Measurements from ENCODE around the gene FCGR3B.
"Not testable (repeated sequence)": the region's sequence is repeated elsewhere in the genome, so short reads cannot be mapped to it uniquely, and the experiment has no call there.

FCGR3B gene

DNA sequence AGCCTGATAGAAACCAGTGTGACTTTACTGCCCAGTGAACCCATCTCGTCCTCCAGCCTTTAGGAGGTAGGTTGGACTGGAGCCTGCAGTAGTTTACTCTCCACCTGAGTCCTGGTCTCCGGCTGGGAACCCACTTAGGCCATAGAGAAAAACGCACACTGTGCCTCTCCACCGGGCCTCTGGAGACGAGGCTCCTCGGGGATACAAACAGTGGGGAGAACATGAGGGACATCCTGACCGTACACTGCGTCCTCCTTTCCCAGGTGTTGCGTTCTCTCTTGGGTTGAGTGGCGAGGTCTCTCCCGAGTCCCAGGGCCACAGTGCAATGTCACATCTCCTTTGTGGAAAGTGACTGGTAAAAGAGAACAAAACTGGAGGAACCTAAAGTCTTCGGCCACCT is 26.0 kb downstream of the FCGR3B start:
- DNase-seq: not testable (repeated sequence)

DNA sequence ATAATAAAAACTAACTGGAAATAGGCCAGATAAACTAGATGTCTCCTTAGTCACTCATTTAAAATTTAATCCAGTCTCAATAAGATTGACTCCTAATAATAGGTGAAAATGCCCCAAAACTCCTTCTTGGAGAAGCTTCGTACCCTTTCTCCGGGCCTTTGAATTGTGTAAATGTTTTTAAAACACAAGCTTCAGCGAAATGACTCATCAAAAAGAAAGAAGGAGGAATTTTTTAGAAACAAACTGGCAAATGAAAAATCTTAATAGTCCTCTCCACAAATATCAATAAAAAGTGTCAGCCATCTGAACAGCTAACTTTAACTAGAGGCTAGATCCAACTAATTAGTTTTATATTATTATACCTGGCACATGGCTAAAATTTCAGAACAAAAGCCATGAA is 33.9 kb downstream of the FCGR3B start:
- DNase-seq: not testable (repeated sequence)

DNA sequence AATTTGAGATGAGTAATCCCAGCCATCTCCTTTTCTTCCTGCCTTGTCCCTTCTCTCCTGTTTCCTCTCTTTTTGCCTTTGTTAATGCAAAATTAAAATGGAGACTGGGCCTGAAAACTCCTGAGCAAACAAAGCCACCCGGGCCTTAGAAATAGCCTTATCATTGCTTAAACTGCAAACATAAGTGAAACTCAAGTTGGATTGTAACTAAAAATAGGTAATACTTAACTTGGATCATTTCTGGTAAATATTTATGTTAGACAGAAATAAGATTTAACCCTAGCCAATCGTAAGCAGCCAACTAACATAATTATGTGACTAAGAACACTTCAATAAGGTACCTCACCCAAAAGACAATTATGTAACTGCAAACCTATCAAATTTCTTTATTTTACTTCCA is 35.4 kb downstream of the FCGR3B start:
- not testable (repeated sequence) for DNase-seq

DNA sequence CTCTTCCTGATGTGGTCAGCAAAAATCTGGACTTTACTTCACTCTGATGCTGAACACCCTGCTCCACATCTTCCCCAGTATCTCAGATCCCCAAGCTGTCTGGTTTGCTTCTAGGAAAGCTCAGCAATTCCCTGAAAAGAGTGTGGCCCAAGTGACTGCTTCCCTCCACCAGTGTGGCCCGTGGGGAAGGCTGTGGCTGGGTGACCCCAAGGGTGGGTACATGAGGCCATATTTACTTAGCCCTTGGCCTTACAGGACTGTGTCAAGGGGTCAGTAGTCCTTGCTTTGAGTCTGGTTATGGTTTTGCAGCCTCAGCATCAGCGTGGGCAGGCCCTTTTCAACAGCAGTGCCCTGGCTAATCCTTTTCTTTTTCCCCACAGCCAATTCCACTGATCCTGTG is 35.8 kb downstream of the FCGR3B start:
- not testable (repeated sequence) for DNase-seq

DNA sequence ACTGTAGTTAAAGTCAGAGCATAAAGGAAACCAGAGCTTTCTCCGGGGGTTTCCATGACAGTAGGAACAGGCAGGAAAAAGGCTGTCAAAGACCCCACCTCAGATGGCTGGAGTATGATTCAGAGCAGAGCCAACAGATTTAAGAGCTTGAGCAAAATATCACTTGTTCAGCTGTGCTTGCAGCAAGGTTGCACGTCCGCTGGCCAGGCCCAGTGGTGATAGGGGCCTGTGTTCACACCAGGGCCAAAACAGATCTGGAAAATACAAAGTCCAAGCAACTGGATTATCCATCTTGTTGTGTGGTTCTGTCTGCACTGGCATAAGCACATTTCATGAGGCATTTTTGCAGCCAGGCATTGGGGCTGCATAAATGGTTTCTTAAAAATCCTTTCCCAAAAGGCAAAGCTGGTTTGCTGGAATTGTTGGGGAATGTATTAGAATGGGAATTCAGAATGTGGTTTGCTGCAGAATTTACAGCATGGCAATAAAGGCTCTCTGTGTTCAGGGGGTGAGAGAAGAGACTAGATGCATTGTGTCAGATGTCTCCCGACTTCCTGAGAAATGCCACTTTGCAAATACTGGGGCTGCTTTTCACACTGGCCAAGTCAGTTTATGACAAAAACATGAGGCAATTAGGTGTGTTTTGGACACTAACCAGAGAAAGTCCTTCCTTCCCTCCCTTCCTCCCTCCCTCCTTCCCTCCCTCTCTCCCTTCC is 36.5 kb downstream of the FCGR3B start:
- not testable (repeated sequence) for DNase-seq

DNA sequence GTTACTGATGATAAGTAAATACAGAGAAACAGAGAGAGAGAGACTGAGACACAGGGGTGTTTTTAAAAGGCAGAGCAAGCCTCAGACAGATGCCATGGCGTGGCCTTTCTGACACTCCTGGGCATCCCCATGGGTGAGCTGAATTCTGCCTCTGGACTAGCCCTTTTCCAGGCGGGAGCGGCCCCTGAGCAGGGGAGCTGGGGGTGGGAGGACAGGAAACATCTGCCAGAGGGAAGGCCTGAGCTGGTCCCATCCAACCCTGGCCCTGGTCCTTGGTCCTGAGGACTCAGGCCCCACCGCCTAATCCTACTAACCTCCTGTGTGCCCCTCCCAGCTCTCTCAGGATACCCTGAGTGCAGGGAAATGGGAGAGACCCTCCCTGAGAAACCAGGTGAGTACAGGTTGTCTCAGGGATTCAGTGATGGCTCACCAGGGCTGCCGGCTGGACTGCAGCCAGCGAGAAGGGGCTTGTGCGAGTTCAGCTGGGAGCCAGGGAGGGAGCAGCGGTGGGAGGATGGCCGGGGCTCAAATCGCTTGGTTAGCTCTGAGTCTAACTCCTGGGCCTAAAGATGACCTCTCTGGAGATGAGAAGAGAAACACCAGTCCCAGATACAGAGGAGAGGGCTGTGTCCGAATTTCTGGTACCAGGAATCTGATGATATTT is 37.8 kb downstream of the FCGR3B start:
- not testable (repeated sequence) for DNase-seq

DNA sequence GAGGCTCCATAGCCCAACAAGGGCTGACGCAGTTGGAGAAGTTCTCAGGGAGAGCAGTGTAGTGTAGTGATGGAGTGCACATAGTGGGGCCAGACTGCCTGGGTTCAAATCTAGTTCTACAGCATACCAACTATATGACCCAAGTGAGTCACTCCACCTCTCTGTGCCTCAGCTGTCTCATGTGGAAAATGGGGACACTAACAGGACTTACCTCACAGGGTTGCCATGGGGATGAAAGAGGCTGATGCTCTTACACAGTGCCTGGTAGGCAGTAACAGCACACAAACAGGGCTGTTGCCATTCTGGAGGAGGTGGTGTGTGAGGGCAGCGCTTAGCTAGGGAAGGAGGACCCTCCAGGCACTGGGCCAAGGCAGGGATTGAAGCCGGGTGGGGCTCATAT is 38.4 kb downstream of the FCGR3B start:
- not testable (repeated sequence) for DNase-seq

DNA sequence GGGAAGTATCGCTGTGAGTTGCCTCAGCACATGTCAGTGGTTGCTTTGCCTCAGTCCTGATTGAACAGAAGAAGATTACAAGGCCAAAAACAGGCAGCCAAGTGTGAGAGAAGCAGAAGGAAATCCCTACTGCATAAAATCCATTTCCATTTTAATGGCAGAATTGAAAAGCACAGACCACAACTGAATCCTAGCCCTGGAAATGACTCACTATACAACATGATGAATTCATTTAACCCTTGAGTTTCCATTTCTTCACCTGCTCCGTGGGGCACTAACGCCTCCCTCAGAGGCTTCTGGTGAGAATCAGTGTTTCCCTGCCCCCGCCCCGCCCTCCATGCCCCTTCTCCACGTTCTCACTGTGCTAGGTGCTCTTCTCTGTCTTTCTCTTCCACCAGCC is 41.1 kb downstream of the FCGR3B start:
- not testable (repeated sequence) for DNase-seq

DNA sequence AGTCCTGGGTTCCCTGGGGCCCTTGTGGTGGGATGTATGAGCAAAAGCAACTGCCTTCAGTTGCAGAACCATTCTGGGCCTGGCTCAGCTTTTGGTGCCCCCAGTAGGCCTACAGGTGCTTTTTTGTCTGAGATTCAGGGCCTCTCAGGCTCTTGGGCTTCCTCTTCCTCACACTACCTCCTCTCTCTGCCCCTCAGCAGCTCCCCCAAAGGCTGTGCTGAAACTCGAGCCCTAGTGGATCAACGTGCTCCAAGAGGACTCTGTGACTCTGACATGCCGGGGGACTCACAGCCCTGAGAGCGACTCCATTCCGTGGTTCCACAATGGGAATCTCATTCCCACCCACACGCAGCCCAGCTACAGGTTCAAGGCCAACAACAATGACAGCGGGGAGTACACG is 41.6 kb downstream of the FCGR3B start:
- DNase-seq: not testable (repeated sequence)

DNA sequence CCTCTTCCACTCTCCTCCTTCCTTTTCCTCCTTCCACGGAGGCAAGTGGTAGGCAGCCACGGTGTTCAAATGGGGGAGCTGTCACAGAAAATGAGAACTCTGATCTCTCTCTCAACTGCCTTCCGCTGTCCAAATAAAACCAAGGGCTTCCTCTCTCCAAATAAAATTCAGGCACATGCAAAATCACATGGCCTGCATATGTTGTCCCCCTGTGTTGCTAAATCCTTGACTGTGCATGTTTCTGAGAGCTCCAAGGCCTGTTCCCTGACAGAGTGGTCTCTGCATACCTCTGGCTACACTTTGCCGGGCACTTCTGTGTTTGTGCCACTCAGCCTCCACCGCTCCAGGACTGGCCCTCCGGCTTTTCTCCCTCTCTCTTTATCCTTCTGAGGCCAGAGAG is 42.4 kb downstream of the FCGR3B start:
- not testable (repeated sequence) for DNase-seq

DNA sequence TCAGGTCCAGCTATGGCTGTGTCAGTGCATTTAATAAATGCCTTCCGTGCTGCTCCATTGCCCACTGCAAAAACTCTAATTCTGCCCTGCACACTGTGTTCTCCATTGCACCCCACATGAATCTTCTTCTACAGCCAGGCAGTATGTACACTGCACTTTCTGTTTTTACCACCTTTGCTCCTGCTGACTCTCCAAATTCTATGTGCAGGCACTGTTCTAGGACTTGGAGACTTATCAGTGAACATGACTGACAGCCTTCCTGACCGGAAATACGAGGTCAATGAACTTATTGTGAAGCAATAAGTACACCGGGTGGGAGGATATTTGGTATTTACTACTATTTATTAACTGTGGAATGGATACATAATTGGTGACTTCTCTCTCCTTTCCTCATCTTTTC is 48.1 kb downstream of the FCGR3B start:
- not testable (repeated sequence) for DNase-seq

DNA sequence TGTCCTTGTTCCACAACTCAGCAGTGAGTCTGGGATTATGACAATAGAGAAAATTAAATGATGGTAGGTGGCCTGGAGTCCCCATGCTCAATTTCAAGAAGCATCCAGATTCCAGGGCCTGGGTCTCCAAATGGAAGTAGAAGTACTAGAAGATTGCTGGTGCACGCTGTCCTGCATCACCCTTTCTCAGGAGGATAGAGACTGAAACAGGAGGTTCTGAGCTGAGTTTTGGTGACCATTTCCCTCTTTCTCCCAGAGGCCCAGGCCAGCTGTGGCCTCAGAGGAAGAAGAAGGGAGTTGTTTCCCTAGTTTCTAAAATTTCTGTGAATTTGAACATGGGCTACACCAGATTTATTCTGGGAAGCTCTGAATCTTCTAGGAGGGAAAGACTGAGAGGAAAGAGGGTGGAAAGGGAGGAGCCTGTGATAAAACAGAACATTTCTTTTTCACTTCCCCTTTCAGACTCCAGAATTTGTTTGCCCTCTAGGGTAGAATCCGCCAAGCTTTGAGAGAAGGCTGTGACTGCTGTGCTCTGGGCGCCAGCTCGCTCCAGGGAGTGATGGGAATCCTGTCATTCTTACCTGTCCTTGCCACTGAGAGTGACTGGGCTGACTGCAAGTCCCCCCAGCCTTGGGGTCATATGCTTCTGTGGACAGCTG is 50.0 kb downstream of the FCGR3B start:
- not testable (repeated sequence) for DNase-seq

DNA sequence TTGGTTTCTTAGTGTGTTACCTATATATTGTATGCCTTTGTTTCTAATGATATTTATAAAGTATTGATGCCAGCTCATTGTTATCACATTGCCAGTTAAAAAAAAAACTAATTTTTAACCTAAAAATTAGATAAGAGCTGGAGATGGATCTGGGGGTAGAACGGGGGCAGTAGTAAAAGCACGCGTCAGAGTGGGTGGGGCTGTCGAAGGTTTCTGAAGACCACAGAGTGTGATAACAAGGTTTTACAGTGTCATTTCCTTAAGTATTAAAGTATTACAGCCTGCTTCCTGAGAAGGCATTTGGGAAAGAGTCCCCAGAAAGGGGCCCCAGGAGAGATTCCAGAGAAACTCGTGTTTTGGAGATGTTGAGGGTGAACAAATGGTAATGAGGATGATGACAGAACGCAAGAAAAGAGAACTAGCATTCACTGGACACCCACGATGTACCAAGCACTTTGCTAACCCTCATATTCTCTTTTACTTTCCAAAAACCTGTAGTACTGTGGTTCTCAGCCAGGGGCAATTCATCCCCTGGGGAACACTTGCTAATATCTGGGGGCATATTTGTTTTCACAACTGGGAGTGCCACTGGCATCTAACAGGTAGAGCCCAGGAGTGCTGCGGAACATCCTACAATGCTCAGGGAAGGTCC is 51.0 kb downstream of the FCGR3B start:
- DNase-seq: not testable (repeated sequence)

DNA sequence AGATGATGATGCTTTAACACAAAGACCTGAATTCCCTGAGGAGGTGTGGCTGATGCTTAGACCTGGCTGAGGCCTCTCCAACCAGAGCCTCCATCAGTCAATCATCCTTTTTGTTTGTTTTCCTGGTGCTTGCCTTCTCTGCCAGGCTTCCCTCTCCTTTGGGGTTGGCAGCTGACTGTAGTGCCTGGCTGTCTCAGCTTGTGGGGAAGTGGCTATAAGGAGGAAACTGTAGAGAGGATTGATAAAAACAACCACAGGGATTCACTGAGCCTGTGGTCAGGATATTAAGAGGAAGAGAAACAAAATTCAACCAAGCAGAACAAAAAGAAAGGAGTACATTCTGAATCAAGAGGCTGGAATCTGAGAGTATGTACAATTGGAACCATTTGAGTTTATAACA is 54.3 kb downstream of the FCGR3B start:
- not testable (repeated sequence) for DNase-seq
